Duodenal mucosa (tissue), 2 donors: ENCODE data around the gene NOTO.
"Not testable (repeated sequence)": the region's sequence is repeated elsewhere in the genome, so short reads cannot be mapped to it uniquely, and the experiment has no call there.

Experiments
- H3K27ac ChIP-seq: one replicate; pipeline ENCODE4 v1.7.0; 2013; ENCODE audit warnings: low read depth, low read length
- H3K27me3 ChIP-seq, 2 donors: one replicate each; pipeline ENCODE4 v1.7.0; 2013; ENCODE audit warnings: low read length in 2 of 2, control low read depth in 1 of 2; ENCODE audit not compliant: insufficient read depth in 2 of 2, control insufficient read depth in 1 of 2
- H3K36me3 ChIP-seq, 2 donors: one replicate each; pipeline ENCODE4 v1.7.0; 2013; ENCODE audit warnings: low read length in 2 of 2, control low read depth in 1 of 2; ENCODE audit not compliant: insufficient read depth in 2 of 2, control insufficient read depth in 1 of 2
- H3K4me1 ChIP-seq, 2 donors: one replicate each; pipeline ENCODE4 v1.7.0; 2013; ENCODE audit warnings: low read length in 2 of 2, control low read depth in 1 of 2; ENCODE audit not compliant: insufficient read depth in 2 of 2, control insufficient read depth in 1 of 2
- H3K4me3 ChIP-seq, 2 donors: one replicate each; pipeline ENCODE4 v1.7.0; 2013; ENCODE audit warnings: low read length in 2 of 2, low read depth in 1 of 2
- H3K9ac ChIP-seq, 2 donors: one replicate each; pipeline ENCODE4 v1.7.0; 2013; ENCODE audit warnings: low read length in 2 of 2, low read depth in 1 of 2
- H3K9me3 ChIP-seq, 2 donors: one replicate each; pipeline ENCODE4 v1.7.0; 2013; ENCODE audit warnings: low read length in 2 of 2, control low read depth in 1 of 2; ENCODE audit not compliant: control insufficient read depth in 1 of 2

The NOTO gene, protein sequence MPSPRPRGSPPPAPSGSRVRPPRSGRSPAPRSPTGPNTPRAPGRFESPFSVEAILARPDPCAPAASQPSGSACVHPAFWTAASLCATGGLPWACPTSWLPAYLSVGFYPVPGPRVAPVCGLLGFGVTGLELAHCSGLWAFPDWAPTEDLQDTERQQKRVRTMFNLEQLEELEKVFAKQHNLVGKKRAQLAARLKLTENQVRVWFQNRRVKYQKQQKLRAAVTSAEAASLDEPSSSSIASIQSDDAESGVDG

GRCh38 chr2:73202156-73203054 is at the start of gene NOTO:
Gene NOTO (plus strand): TSS chr2:73202574. CDS start chr2:73202667, 93 bp downstream.
- Histone ChIP-seq H3K27ac (no peak within 1 kb of the TSS), H3K27me3 (peaks cover 37 to 44% of the 10 kb centered on the region in 2 donors), H3K9ac (no peak within 1 kb of the TSS), H3K36me3 (no peaks in the 10 kb centered on the region), H3K4me1 (peaks cover 0 to 9% of the 10 kb centered on the region in 2 donors), H3K9me3 (no peaks in the 10 kb centered on the region), H3K4me3 (peak within 1 kb of the TSS; percentile 8 to 40)

- no peak overlapping the region for H3K4me3 ChIP-seq
Observed at GRCh38 chr2:73156539-73157124, 45.7 kb upstream of the NOTO start.

GRCh38 chr2:73162856-73163391 is 39.5 kb upstream of the NOTO start:
- H3K36me3 ChIP-seq: no peaks in the 10 kb centered on the region
- no peaks in the 10 kb centered on the region for H3K9me3 ChIP-seq
- no peaks in the 10 kb centered on the region for H3K4me1 ChIP-seq
- H3K27me3 ChIP-seq: peaks cover 4% of the 10 kb centered on the region in 2 donors
- no peak overlapping the region for H3K27ac ChIP-seq
- H3K9ac ChIP-seq: no peak overlapping the region
- H3K4me3 ChIP-seq: no peak overlapping the region

More at GRCh38 chr2:73156539-73157124, 45.7 kb upstream of the NOTO start:
- no peaks in the 10 kb centered on the region for H3K36me3 ChIP-seq
- no peaks in the 10 kb centered on the region for H3K9me3 ChIP-seq
- H3K27ac ChIP-seq: no peak overlapping the region
- H3K27me3 ChIP-seq: peaks cover 6 to 7% of the 10 kb centered on the region in 2 donors
- H3K9ac ChIP-seq: no peak overlapping the region
- no peaks in the 10 kb centered on the region for H3K4me1 ChIP-seq

GRCh38 chr2:73163483-73164367 is 38.6 kb upstream of the NOTO start:
- Histone ChIP-seq H3K27ac (no peak overlapping the region), H3K9me3 (no peaks in the 10 kb centered on the region), H3K36me3 (no peaks in the 10 kb centered on the region), H3K4me1 (no peaks in the 10 kb centered on the region), H3K27me3 (no peaks in the 10 kb centered on the region), H3K9ac (no peak overlapping the region), H3K4me3 (no peak overlapping the region)

GRCh38 chr2:73165978-73166377 is 36.4 kb upstream of the NOTO start:
- not testable (repeated sequence) for H3K9ac ChIP-seq, H3K27me3 ChIP-seq, H3K27ac ChIP-seq, H3K9me3 ChIP-seq, H3K4me1 ChIP-seq, H3K36me3 ChIP-seq, H3K4me3 ChIP-seq

DNA sequence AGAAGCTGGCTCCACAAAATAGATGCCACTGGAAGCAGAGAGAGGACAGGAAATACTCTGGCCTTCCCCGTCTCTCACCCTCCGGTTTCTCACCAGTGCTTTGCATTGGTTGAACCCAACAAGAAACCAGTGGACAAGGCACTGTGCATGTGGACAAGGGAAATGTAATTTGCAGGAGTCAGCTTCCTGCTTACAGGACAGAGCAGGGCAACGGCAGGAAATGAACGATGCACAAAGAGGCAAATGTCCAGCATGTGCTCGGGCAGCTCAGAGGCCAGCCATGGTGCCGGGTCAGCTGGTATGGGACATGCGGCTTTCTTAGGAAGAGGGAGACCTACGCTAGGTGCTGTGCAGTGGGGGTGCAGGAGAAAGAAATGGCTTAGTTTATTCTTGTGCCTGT is 35.6 kb upstream of the NOTO start:
- not testable (repeated sequence) for H3K9me3 ChIP-seq, H3K4me3 ChIP-seq, H3K27ac ChIP-seq, H3K27me3 ChIP-seq, H3K4me1 ChIP-seq, H3K9ac ChIP-seq, H3K36me3 ChIP-seq

- H3K9me3 ChIP-seq: not testable (repeated sequence)
Observed at GRCh38 chr2:73168348-73168747, 34.0 kb upstream of the NOTO start.

DNA sequence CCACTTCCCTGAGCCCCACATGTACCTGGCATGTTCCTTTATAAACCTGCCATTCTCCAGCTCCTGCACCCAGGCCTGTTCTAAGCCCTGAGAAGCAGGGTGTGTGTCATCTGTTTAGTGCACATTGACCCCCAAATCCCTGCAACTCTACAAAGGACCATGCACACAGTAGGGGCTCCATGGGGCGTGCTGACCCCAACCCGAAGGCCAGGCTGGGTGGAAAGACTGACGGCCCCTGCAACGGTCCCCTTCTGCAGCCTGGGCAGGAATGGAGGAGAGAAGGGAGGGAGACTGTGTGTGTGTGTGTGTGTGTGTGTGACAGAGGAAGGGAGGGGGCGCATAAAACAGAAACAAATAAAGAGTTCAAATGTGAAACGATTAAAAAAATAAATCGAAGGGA is 32.0 kb upstream of the NOTO start:
- not testable (repeated sequence) for H3K36me3 ChIP-seq, H3K27ac ChIP-seq, H3K27me3 ChIP-seq, H3K4me1 ChIP-seq, H3K9me3 ChIP-seq, H3K4me3 ChIP-seq, H3K9ac ChIP-seq

More at GRCh38 chr2:73168348-73168747, 34.0 kb upstream of the NOTO start:
- H3K27ac ChIP-seq, H3K4me1 ChIP-seq, H3K27me3 ChIP-seq, H3K4me3 ChIP-seq, H3K9ac ChIP-seq, H3K36me3 ChIP-seq: not testable (repeated sequence)

DNA sequence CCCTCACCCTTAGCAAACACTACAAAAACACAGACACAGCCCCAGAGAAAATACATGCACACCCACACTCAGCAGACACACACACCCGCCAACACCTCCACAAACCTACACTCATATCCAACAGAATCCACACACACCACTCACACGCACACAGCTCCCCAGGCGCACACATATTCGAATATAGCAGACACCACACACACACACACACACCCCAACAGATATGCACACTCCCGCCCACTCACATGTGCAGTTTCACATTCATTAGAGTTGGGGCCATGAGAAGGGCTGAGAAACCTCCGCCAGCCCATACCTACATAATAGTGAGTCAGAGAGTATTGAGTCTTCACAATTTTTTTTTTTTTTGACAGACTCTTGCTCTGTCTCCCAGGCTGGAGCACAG is 29.4 kb upstream of the NOTO start:
- H3K4me1 ChIP-seq: peaks cover 12 to 23% of the 10 kb centered on the region in 2 donors
- H3K27me3 ChIP-seq: peaks cover 21 to 25% of the 10 kb centered on the region in 2 donors
- no peak overlapping the region for H3K27ac ChIP-seq

More for the DNA sequence above, 29.4 kb upstream of the NOTO start:
- Histone ChIP-seq H3K36me3 (no peaks in the 10 kb centered on the region), H3K9me3 (no peaks in the 10 kb centered on the region), H3K9ac (no peak overlapping the region), H3K4me3 (no peak overlapping the region)
